AG10803 (cell line): ENCODE results near the gene TTC28.

Experiments used
- DNase-seq: peaks from one replicate; pipeline ENCODE4 v3.0.0; 2010; ENCODE audit warnings: low read depth
- H3K4me3 ChIP-seq: 2 replicates; pipeline ENCODE4 v1.5.1; 2011; ENCODE audit warnings: mild to moderate bottlenecking, low read length, control low read depth
- CTCF ChIP-seq: conservative IDR thresholded peaks from 2 replicates; pipeline ENCODE4 v1.5.1; 2011; ENCODE audit warnings: mild to moderate bottlenecking, low read length, control low read depth, inconsistent platforms

TTC28 gene

GRCh38 chr22:27999876-28000275 is 679.8 kb downstream of the TTC28 start:
- DNase-seq, result no peak
- no peak overlapping the region for H3K4me3 ChIP-seq
- no peak for TF ChIP-seq CTCF

DNA sequence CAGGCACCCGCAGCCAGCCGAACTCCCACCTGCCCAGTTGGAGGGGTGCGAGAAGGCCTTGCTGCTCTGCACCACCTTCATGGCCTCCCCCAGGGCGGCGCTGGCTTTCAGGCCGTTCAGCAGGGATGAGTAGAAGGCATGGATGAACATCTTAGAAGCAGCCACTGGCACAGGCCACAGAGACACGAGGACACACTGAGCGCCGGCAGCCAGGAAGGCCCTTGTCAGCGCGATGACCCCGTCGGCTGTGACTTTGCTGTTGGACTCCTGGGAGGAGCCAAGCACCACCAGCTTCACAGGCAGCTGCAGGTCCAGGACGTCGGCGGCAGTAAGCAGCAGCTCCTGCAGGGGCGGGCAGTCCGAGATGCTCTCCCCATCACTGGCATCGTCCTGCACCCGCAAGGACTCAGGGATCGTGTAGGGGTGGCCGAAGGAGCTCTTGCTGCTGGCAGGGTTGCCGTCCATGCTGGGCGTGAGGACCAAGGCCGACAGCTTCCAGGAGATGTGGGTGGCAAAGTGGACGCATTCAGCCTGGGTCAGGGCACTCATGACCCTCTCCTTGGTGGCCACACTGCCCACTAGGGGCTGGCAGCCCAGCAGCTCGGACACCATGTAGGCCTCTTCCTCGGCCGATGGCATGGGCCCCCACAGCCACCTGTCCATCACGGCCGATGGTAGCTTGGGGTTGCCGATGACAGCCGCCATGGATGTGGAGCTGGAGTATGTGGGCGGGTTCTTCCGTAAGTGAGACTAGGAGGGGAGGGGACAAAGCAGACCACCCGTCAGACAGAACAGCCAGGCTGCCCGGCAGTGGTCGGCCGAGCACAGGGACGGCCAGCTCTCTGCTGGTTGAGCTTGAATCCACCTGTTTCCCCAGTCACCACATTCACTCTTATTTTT is 680.9 kb downstream of the TTC28 start:
- no peak for DNase-seq
- no peak for TF ChIP-seq CTCF
- H3K4me3 ChIP-seq, result no peak overlapping the region

DNA sequence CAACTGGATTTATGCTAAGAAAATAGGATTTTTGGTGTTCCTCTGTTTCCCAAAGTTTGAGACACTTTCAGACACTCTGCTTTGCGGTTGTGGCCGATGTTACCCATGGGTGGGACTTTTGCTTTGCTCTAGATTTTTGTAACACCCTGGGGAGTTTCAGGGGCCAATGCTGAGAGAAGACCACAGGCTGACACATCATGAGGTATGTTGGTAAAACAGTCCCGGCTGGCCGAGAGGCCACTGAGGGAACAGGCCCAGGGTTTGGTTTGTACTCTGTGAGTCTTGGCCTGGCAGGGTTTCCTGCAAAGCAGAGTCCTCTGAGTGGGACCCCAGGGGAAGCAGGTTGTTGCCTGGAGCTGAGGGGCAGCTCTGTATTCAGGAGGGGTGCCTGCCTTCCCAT is 682.1 kb downstream of the TTC28 start:
- no peak overlapping the region for H3K4me3 ChIP-seq
- TF ChIP-seq CTCF, result no peak
- peak; percentile 44 for DNase-seq

DNA sequence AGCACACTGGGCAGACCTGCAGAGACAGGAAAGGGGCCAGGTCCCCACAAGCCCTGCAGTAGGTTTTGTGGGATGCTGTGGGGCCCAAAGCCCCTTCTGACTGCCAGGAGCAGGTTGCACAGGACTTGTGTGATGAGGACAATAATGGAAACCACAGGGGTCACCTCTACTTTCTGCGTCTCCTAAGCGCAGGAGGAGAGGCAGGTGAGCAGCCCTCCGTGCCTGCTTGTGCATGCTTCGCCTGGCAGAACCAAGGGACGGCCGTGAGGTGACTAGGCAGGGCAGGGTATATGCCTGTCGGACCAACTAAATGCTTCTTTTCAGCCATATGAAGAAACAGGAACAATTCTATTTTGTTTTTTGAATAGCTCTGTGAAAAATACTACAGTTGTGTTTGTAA is 682.7 kb downstream of the TTC28 start:
- no peak for DNase-seq
- no peak for TF ChIP-seq CTCF
- no peak overlapping the region for H3K4me3 ChIP-seq

DNA sequence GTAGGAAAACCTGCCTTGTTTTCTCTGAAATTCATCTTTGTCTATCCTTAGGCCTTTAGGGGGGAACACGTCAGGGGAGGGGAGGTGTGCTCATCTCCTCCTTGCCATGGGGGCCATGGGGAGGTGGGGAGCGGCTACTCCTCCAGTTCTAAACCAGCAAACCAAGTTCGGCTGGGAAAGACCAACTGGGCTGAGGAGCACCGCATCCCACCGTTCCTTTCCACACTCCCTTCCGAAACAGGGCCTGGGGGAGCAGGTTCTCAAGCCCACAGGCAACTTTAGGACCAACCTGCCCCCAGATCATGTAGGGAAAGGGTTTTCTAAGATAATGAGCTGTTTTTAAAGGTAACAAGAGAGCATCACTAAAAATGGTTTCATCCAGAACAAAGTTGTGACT is 683.1 kb downstream of the TTC28 start:
- H3K4me3 ChIP-seq, result no peak overlapping the region
- TF ChIP-seq CTCF, result no peak
- DNase-seq, result no peak

GRCh38 chr22:27995801-27996528 is 683.7 kb downstream of the TTC28 start:
- H3K4me3 ChIP-seq, result no peak overlapping the region
- no peak for DNase-seq
- no peak for TF ChIP-seq CTCF
